ENCODE data around the gene PYGL.

GRCh38 chr14:50943943-50944646 is at the start of gene PYGL:
- TF ChIP-seq CTCF (conservative IDR thresholded peaks at IDR 0.05 in 1 of 2, IDR thresholded peaks at IDR 0.05 in 1 of 2; ENCODE audit: extremely low read depth in 1 of 2, insufficient read depth in 1 of 2, low read depth in 1 of 2, low read length in 2 of 2) = no peak
- no peak for TF ChIP-seq EZH2 (IDR thresholded peaks at IDR 0.05; ENCODE audit: borderline replicate concordance, low read length)

Measured in mammary epithelial cell (primary cell).